ENCODE measurements around the gene PRICKLE2. TPM values are rescaled to one million over a fixed set of nuclear protein-coding genes. Genes with fewer than 3 reads are reported as not detected.

The PRICKLE2 gene
- total and polyA plus RNA-seq, 10 of the 15 experiments (the other 5 are each of a cell fraction or from before 2014, with no cell fraction given) = 0.11 to 2.6 (median 0.69) TPM

GRCh38 chr3:64187065-64187959, 38.0 kb downstream of the PRICKLE2 start:
- WGBS (ENCODE audit: insufficient coverage, insufficient replicate concordance, low lambda C conversion rate, missing lambda C conversion rate) = 44% methylated on average over 9 of the region's 9 CpGs
- CTCF ChIA-PET = interaction anchor here (0.8 to 2.4 kb wide), 4 partner anchors 14 to 297 kb away, joined by 3 to 6 read pairs (median 3); partner anchors contain the start of gene PRICKLE2
- SMC1A ChIA-PET (ENCODE audit: uncharacterized antibody, unreplicated experiment) = interaction anchor here (1.0 to 1.8 kb wide), 9 partner anchors 8 to 154 kb away, joined by 3 to 11 read pairs (median 5); no protein-coding TSS in a partner anchor
- no peak overlapping the region for H3K4me2 ChIP-seq (ENCODE audit: control insufficient read depth, insufficient read depth)
- in situ Hi-C loops (cut with MboI) = no loop called here
- H3K27me3 ChIP-seq (replicated peaks in 1 of 2; ENCODE audit: control insufficient read depth in 2 of 2, insufficient read depth in 2 of 2, low read length in 1 of 2) = no peaks in the 10 kb centered on the region
- FAIRE-seq = no peak
- RAD21 ChIA-PET (ENCODE audit: unreplicated experiment) = interaction anchor here (1.2 kb wide), 1 partner anchor 33 kb away, joined by 3 read pairs; no protein-coding TSS in a partner anchor
- intact Hi-C loops (cut with micrococcal nuclease; ENCODE audit: unreplicated experiment) = no loop called here
- H3K4me1 ChIP-seq (ENCODE audit: control insufficient read depth, insufficient read depth, low read length) = no peaks in the 10 kb centered on the region
- no peak for ATAC-seq
- DNase-seq (ENCODE audit: low read depth, low spot score) = no peak
- no peak overlapping the region for H3K27ac ChIP-seq (ENCODE audit: control insufficient read depth, insufficient read depth)
- no peak overlapping the region for H3K9ac ChIP-seq (ENCODE audit: control insufficient read depth, insufficient read depth, low read length)
- no TSS peak for BruUV-seq (replicated peaks)
- H2AFZ ChIP-seq (ENCODE audit: control insufficient read depth, low read depth, low read length) = no peak overlapping the region
- POLR2A ChIA-PET = no interaction called here
- H3K79me2 ChIP-seq (ENCODE audit: control insufficient read depth, insufficient read depth, low read length) = no peaks in the 10 kb centered on the region
- H3K36me3 ChIP-seq (ENCODE audit: control insufficient read depth in 2 of 2, insufficient read depth in 2 of 2, low read length in 1 of 2) = no peaks in the 10 kb centered on the region
- no peaks in the 10 kb centered on the region for H3K9me3 ChIP-seq (replicated peaks; ENCODE audit: control insufficient read depth, insufficient read depth, low read length)
- H3K4me3 ChIP-seq = no peak overlapping the region
- H4K20me1 ChIP-seq (ENCODE audit: control insufficient read depth, insufficient read depth) = no peaks in the 10 kb centered on the region
- TF ChIP-seq RAD51 (IDR thresholded peaks at IDR 0.05) (no peak), YY1 (IDR thresholded peaks at IDR 0.05; ENCODE audit: low read depth, low read length) (no peak), GABPA (IDR thresholded peaks at IDR 0.05; ENCODE audit: low read depth) (no peak), EZH2 (IDR thresholded peaks at IDR 0.05; ENCODE audit: borderline replicate concordance, control insufficient read depth, low read depth, low read length) (no peak), NFIC (IDR thresholded peaks at IDR 0.05; ENCODE audit: low read depth, low read length) (no peak), PML (IDR thresholded peaks at IDR 0.05; ENCODE audit: low read length) (no peak), BMI1 (IDR thresholded peaks at IDR 0.05; ENCODE audit: borderline replicate concordance) (no peak), PRDM15 (CRISPR knock-in tag; IDR thresholded peaks at IDR 0.05) (no peak), LARP7 (IDR thresholded peaks at IDR 0.05) (no peak), IKZF2 (IDR thresholded peaks at IDR 0.05) (no peak), PAX8 (IDR thresholded peaks at IDR 0.05) (no peak), SMC3 (IDR thresholded peaks at IDR 0.05; ENCODE audit: borderline replicate concordance, low read length) (no peak), RUNX3 (IDR thresholded peaks at IDR 0.05; ENCODE audit: low read length) (no peak), SMAD5 (IDR thresholded peaks at IDR 0.05; ENCODE audit: low read depth) (no peak), HDAC6 (IDR thresholded peaks at IDR 0.05; ENCODE audit: unreplicated experiment) (no peak), NRF1 (conservative IDR thresholded peaks at IDR 0.05; ENCODE audit: low read depth, low read length) (no peak), CEBPB (IDR thresholded peaks at IDR 0.05; ENCODE audit: borderline replicate concordance in 1 of 2, low read depth in 2 of 2, low read length in 2 of 2) (no peak), E2F8 (IDR thresholded peaks at IDR 0.05; ENCODE audit: low read depth, partially characterized antibody) (no peak), POLR2A (IDR thresholded peaks at IDR 0.05; ENCODE audit: low read depth, low read length) (no peak)

Data from GM12878 (cell line).